ENCODE results near the gene IGFBP7.

The IGFBP7 gene

DNA sequence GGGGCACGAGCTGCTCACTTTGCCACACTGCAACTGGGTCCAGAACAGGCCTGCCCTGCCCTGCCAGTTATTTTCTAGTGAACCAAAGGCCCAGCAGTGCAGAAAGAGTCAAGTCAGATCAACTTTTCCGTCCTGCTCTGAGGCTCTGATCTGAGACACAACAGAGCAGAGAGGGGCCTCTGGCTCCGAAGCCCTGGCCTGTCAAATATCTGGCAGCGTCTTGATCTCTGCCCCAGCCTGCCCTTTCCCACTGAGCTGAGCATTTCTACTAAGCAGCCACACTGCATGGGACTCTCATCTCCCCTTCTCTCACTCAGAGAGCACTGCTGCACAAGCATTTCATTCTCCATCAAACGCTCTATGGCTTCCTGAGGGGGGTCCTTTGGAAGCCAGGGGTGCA, 11.8 kb downstream of the IGFBP7 start:
- FAIRE-seq: no peak
- DNase-seq (ENCODE audit: insufficient read length, low spot score): no peak

DNA sequence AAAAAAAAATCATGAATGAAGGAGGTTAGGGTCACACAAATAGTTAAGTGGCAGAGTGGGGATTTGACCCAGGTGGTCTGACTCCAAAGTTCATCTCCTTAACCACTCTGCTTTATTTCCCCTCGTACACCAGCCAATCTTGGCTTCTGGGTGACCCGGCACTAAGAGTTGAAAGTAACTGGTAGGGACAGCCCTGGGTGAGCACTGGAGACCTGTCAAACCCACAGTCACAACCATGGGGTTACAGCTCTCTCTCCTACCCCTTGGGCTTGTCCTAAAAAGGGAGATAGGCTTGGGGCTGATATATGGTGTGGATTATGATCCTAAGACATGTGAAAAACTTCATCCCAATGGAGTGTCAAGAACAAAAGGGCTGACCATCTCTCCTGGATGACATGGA, 12.5 kb downstream of the IGFBP7 start:
- FAIRE-seq (no peak), DNase-seq (ENCODE audit: insufficient read length, low spot score) (no peak)

DNA sequence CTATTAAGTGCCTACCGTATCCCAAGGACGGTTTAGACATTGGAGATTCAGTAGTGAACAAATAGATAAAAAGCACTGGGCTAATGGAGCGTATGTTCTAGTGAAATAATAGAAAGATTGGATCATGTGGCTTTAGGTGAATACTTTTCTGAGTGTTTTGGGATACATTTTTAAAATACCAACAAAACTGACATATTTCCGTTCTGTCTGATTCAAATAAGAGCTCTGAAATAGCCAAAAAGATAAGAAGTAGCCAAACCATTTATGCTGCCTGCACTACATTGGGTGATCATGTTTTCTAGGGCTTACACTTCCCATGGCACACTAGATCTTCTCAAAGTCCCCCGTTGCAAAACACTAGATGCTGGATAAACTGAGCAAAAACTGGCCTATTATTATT, 14.2 kb downstream of the IGFBP7 start:
- FAIRE-seq (no peak), DNase-seq (ENCODE audit: insufficient read length, low spot score) (no peak)

DNA sequence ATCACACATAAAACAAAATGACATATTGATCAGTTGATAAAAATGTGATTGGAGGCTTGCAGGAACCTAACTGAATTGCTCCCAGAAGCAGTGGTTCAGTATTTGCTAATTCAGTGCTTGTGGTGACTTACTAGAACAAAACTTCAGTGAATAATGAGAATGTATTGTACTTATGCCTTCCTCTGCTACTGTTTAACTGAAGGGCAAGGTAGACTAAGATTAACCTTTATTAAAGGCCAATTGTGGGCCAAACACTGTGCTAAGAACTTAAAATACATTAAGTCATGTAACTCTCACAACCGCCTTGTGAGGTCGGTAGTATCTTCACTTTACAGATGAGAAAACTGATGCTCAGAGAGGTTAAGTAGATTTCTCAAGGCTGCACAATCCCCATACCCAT, 14.9 kb downstream of the IGFBP7 start:
- no peak for FAIRE-seq
- DNase-seq (ENCODE audit: insufficient read length, low spot score): no peak

DNA sequence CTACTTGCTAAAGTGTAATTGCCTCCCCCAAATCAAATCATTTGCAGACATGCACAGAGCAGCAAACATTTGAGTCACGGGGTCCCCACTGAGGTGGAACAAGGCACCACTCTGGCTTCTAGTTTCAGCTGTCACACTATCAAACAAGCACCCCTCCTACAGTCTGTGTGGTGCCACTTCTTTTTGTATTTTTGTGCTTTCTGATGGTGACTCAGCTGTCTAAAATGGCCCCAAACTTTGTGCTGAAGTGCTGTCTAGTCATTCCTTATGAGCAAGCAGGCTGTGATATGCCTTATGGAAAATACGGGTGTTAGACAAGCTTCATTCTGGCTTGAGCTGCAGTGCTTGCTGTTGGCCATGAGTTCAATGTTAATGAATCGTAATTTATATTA, 15.4 kb downstream of the IGFBP7 start:
- DNase-seq (ENCODE audit: insufficient read length, low spot score) (no peak), FAIRE-seq (no peak)

DNA sequence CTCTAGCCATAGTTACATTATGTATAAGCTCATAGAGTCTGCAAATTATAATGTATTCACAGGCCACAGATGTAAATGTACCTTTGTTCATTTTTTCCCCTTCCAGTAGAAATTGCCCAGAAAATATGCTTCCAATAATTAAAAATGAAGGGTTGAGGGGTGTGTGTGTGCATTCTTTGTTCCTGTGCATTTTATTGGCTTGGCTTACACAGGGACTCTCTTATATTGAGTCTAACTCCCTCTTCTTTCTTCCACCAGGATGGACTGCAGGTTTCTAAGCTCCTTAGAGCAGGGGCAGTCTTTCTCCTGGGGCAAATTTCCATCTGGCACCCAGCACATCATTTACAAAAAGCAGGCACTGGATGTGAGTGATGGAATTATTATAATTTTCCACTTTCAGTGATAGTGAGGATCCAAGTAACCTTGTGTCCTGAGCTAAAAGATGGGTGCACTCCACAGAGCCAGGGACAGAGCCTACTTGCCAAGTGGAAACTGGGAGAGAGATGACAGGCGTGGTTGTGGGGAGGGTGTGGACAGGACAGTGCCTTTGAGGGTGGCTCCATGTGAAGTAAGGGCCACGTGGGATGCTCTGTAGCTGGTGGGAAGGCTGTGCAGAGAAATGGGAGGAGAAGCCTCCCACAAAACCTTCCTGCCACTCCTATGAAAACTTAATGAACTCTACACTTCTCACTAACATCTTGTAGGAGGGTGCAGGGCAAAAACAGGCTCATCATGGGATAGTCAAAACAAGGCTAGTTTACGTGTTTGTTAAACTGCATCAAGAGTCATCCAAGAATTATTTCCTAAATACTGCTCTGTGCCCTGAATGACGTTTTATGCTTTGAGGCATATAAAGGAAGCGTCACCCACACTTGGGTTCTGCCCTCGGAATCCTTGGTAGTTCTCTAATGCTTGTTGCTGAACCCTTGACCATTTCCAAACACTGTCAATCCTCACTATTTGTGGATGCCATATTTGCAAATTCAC, 16.0 kb downstream of the IGFBP7 start:
- DNase-seq (ENCODE audit: insufficient read length, low spot score): no peak
- FAIRE-seq: no peak

DNA sequence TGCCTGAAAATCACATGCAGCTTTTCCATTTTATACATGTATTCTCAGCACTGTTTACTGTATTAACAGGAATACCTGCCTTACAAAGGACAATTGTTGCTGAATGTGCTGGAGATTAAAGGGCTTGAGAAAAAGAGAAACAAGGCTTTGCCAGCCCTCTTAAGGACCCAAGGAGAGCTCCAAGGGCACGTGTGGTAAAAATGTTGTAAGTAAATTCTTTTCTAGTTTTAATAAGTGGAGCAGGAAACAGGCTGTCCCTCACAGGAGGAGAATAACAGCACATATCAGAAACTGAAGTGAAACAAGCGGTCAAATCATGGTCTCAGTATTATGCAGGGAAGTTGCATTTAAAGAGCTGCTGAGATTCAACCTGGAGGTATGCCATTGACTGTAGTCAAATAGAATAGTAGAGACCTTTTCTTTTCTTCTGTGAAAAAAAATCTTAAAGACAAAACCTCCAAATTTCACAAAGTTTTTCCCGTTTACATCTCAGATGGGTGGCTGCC, 18.5 kb downstream of the IGFBP7 start:
- no peak for FAIRE-seq
- no peak for DNase-seq (ENCODE audit: insufficient read length, low spot score)

DNA sequence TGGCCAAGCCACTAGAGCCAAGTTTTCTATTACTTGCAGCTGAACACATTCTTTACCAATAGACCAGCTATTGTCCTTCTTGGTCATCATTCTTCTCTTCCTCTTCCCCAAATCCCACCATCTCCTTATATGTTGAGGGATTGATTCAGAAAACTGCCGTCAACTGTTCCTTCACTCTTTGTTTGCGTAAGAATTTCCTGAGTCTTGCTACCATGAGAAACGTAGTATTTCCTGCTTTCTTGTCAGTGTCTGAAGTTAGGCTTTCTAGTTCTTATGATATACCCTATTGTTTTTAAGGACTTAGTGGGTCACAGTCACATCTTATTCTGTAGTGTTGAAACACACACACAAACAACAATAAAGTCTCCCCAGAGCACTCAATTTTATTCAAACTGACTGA, 20.1 kb downstream of the IGFBP7 start:
- FAIRE-seq (no peak), DNase-seq (ENCODE audit: insufficient read length, low spot score) (no peak)

DNA sequence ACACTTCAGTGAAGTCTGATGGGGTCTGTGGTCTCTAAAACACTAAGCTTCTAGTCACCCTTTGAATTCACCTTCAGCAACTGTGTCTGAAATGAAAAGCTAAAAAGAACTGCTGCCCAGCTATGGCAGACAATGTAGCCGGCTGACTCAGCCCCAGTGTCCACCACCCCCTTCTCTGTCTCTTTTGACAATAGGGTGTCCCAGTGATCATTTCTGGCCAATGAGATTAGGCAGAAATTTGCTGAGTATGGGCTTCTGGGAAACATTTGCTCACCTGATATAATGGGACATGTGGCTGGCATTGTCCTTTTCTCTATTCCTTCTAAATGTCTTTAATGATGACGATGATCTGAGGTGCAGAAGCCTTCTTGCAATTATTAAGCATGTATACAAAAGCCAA, 20.6 kb downstream of the IGFBP7 start:
- FAIRE-seq: no peak

DNA sequence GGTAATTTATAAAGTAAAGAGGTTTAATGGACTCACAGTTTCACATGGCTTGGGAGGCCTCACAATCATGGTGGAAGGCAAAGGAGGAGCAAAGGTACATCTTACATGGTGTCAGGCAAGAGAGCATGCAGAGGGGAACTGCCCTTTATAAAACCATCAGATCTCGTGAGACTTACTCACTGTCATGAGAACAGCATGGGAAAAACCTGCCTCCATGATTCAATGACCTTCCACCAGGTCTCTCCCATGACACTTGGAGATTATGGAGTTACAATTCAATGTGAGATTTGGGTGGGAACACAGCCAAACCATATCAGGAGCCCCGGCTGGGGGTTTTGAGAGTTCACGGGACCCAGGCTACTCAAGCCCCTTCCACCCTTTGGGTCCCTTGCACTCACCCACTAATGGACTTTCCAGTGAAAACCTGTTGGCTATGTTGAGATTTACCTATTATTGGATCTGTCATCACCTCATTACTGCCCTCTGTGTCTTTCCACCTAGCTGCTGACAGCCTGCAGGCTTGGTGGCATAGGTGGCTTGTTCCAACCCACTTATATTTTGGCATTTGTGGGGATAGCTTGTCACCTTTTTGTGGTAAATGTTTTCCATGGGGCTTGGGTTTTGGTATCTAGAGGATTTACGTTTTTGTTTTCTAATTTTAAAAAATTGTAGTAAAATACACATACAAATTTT, 24.0 kb downstream of the IGFBP7 start:
- FAIRE-seq: no peak

More for the DNA sequence above, 20.6 kb downstream of the IGFBP7 start:
- DNase-seq (ENCODE audit: insufficient read length, low spot score): no peak

DNA sequence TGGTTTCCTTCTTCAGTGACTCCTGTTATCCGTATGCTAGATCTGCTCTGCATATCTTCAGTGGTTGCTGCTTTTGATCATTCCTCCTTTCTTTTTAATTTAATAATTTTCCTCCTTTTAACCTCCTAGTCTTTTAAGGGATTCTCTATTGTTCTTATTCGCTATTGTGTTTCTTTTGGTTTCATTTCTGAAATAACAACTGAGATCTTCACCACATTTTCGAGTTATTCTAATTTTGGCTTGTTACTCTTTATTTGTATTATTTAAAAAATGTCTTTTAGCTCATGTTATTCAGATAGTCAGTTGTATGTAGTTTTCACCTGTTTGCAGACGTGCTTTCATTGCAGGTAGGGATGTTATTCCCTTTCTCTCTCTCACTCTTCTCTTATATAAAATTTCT, 24.9 kb downstream of the IGFBP7 start:
- no peak for FAIRE-seq
- no peak for DNase-seq (ENCODE audit: insufficient read length, low spot score)

More for the DNA sequence above, 24.0 kb downstream of the IGFBP7 start:
- DNase-seq (ENCODE audit: insufficient read length, low spot score): no peak

DNA sequence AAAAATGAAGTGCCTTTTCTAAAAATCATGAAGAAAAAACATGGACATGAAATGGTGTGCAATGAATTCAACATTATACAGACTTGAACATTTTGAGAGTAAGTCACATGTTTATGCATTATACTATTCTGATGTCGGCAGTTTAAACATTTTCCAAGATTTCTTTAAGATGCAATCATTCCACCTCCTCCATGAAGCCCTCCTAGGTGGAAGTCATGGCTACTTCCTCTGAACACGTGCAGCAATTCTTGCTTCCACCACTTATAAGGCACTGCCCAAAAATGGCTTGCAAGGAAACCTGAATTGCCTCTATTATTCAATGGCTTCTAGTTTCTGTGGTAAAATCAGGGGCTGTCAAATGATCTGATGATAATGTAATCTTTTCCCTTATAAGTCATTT, 25.8 kb downstream of the IGFBP7 start:
- DNase-seq (ENCODE audit: insufficient read length, low spot score) (no peak), FAIRE-seq (no peak)

DNA sequence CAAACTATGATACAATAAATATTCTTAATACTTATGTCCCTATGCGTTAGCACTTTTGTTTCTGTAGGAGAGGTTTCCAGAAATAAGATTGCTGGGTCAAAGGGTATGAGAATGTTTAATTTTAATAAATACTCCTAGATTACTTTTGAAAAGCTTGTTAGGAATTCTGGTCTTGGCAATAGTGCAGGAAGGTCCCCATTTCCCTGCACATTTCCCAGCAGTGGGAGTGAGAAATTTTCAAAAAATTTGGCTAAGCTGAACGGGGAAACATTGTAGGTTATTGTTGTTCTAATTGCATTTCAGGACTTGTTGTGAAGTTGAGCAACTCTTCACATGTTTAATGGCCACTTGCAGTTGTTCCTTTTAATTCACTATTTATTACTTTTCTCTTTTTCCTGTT, 27.1 kb downstream of the IGFBP7 start:
- DNase-seq (ENCODE audit: insufficient read length, low spot score) (no peak), FAIRE-seq (no peak)

DNA sequence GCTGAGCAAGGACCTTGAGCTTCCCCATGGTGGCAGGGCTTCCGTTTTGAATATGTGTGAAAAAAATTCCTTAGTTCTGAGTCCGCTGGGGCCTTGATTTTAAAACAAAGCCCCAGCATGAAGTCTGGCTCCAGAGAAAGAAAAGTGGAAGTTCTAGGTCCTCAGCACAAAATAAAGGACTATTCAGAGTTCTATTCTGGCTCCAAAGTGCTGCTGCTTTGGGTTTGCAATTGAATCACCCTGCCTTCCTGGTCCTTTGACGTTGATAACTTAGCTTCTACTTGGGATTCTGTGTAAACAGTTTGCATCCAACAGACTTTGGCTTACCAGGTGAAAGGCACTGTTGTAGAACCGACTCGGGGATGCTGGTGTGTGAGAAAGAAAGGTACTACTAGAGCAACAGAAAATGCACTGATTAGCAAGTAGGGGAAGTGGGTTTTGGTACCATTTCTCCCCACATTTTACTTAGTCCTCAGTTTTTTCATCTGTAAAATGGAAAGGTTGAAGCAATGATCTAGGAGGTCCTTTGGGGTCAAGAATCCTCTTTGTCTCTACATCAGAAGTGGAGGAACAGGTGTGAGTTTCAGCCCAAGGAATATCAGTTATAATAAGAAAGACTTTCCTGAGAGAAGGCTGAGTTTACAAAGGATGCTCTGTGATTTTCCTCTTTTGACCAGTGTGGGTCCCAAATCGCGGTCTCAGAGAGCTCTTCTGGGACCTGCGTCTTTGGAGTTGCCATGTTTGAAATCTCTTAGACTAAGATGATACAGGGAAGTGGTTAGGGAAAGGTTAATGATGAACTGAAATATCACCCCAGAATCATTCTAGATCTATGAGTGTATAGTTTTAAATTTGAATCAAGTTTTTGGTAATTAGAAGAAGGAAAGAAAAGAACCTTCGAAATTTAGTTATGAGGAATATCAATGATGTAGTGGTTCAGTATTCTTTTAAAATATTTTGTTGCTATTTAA, 28.2 kb downstream of the IGFBP7 start:
- FAIRE-seq (no peak), DNase-seq (ENCODE audit: insufficient read length, low spot score) (no peak)

DNA sequence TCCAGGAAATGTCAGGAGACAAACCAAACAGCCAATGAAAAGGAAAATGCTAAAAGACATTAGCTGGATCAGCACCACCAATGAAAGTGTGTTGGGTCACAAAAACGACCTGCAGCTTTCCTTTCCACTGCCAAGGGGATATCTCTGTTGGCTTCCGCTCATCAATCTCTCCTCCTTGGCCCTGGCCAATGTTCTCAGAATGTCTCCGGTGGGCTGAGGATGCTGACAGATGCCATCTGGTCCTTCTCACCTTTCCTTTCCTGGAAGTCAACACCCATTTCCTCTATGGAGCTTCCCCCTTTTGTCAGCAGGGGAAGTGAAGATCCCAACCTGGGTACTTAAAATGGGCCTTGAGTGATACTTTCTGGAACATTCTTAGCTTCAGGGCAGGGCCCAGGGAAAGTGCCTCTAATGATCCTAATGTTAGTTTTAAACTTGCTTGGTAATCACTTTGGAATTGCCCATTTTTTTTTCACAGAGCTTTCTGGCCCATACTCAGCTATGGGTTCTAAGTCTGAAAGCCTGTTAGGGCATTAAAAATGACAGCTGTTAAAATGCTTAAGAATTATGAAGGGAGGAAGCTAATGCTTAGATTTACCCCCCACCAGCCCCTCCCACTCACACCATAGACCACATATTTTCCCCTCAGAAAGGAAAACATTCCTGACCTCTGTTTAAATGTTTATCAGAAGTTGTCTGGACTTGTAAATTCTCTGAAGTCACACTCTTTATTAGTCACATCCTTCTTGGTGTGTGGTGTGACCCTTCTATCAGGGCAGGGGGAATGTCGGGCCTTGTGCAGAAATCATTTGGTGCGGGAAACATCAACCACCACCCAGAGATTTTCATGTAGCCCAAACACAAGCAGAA, 29.2 kb downstream of the IGFBP7 start:
- DNase-seq (ENCODE audit: insufficient read length, low spot score) (peak; percentile 62), FAIRE-seq (no peak)

DNA sequence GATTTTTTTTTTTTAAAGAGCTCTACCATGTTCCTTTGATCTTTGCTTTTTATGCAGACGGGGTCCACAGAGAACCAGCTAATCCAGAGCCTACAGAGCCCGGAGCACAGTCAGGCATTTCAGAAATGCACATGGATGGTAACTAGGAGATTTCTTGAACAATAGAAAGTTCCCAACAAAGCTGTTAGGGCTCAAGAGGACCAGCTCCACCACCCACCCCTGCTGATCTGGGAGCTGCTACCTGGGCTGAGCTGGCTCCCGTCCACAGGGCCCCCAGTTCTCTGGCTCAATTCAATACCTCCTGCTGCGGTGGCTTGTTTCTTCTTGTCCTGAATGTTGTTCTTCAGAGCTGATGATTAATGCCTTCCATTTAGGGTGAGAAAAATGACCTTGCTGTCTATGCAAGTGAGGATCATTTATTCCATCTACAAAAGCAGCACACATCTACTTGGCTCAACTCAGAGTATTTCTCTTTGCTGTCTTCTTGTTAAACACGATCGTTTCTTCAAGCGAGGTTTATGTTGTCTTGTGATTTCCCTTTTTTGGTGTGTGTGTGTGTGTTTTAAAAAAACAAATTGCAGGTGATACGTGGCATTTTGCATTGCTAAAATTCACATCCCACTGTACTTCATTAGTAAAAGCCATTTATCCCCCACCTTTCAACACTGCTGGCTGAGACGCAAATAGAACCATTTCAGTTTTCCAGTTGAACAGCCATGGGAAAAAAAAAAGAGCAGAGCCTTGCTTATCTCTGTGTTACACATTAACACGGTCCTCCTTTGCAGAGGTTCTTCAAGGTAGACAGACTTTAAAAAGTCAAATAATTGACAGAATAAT, 31.3 kb downstream of the IGFBP7 start:
- DNase-seq (ENCODE audit: insufficient read length, low spot score) (no peak), FAIRE-seq (no peak)

DNA sequence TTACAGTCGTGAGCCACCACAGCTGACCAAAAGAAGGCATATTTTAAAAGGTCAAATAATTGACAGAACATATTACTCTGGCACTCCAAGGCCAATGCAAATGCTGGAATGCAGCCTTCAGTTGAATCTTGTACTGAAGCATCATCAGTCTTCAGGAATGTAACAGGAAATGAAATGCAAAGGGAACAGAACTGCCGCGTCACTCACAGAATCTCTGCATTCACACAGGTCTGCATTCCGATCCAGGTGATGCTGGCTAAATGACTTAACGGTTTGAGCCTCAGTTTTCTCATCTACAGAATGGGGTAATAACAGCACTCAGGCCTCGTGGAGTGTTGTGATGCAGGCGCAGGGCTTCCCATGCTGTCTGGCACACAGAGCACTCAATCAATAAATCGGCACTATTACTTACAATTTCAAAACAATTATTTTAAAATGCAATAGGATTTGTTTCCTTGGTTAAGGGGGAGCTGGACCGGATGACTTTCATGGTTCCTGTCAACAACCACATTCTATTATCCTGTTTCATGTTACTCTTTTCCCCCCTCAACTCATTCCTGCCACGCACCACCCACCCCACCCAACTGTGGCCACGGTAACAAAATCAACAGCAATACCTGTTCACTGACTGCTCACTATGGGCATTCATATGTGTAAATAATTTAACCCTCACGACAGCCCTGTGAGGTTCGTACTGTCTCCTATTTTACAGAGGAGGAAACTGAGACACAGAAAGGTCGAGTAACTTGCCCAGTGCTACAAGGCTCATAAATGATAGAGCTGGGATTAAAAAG, 32.4 kb downstream of the IGFBP7 start:
- DNase-seq (ENCODE audit: insufficient read length, low spot score) (no peak), FAIRE-seq (peak; percentile 79)

DNA sequence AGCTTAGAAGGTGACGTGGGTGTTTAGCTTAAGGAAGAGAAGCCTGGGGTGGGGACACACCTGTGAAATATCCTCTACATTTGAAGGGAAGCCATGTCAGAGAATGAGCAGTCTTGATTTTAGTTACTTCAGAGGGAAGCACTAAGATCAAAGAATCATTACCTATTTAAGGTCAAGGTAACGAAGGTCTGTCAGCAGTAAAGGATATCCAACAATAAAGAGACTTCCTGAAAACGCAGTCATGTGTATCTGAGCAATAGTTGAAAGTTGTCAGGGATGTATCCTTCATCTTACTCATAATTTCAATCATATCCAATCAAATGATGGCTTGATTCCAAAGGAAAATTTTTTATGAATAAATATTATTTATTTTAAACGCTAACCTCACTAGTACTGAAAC, 33.5 kb downstream of the IGFBP7 start:
- FAIRE-seq (no peak), DNase-seq (ENCODE audit: insufficient read length, low spot score) (no peak)
